ENCODE results near the gene EFNA5. TPM values are rescaled to one million over a fixed set of nuclear protein-coding genes. Genes with fewer than 3 reads are reported as not detected.

Gene EFNA5
- total RNA-seq, 6 experiments from 2014 or later = 0.26 TPM; not detected in 5

DNA sequence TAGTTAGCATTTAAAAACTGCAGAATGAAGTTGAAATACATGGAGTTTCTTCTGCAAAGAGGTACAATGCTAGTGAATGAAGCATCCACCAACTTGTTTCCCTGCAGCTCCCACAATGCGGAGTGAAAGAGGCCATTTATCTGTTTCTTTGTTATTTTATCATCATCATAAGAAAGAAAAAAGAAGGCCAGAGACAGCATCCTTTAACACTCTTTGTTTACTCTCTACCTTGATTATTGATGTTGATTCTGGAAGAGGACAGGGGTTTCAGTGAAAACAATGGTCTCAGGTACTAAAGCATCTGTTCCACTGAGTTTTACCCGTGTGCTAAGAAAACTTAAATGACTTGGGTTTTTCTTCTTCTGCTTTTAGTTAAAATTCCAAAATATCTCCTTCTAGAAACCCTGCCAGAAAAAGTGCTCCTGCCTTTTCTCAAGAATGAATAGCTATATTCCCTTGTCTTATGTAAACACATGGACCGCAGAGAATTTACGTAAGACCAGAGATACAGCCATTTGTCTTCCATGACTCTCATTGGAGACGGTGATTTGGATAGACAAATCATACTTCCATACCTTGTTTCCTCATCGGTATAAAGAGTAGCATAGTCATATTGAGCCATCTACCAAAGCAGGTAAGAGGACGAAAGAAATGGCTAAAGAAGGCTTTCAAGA, 81.1 kb downstream of the EFNA5 start:
- TF ChIP-seq, protein P1, sequence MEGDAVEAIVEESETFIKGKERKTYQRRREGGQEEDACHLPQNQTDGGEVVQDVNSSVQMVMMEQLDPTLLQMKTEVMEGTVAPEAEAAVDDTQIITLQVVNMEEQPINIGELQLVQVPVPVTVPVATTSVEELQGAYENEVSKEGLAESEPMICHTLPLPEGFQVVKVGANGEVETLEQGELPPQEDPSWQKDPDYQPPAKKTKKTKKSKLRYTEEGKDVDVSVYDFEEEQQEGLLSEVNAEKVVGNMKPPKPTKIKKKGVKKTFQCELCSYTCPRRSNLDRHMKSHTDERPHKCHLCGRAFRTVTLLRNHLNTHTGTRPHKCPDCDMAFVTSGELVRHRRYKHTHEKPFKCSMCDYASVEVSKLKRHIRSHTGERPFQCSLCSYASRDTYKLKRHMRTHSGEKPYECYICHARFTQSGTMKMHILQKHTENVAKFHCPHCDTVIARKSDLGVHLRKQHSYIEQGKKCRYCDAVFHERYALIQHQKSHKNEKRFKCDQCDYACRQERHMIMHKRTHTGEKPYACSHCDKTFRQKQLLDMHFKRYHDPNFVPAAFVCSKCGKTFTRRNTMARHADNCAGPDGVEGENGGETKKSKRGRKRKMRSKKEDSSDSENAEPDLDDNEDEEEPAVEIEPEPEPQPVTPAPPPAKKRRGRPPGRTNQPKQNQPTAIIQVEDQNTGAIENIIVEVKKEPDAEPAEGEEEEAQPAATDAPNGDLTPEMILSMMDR (IDR thresholded peaks at IDR 0.05) = no peak
- Mint-ChIP-seq H3K4me1 (ENCODE audit: low read depth) (no peaks in the 10 kb centered on the region), H3K27ac (no peak overlapping the region), H3K9me3 (no peaks in the 10 kb centered on the region), H3K4me3 (no peak overlapping the region), H3K27me3 (ENCODE audit: insufficient read depth) (no peaks in the 10 kb centered on the region), H3K36me3 (ENCODE audit: low read depth) (no peaks in the 10 kb centered on the region)
- DNase-seq = no peak

DNA sequence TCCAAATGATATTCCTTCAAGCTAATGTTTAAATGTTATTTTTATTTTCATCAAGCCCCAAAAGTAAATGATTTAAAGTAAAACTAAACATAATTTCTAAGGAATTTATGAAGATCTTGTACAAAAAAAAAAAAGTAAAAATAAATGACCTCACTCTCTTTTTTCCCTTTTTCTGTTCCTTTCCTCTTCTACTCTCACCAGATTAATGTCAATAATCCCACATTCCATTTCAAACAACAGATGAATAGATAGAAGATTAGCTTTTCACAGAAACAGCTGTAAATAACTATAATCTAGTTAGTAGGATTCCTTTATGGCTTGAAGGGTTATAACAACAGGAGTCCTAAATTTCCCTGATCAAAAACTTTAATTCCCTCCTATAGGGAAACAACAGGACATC, 88.1 kb downstream of the EFNA5 start:
- Mint-ChIP-seq H3K9me3 (no peaks in the 10 kb centered on the region), H3K4me1 (ENCODE audit: low read depth) (no peaks in the 10 kb centered on the region), H3K36me3 (ENCODE audit: low read depth) (no peaks in the 10 kb centered on the region), H3K27me3 (ENCODE audit: insufficient read depth) (peaks cover 3% of the 10 kb centered on the region; the same call in 1 of the 2 replicates), H3K27ac (no peak overlapping the region), H3K4me3 (no peak overlapping the region)
- TF ChIP-seq, protein P1 (IDR thresholded peaks at IDR 0.05) = no peak
- DNase-seq = no peak

DNA sequence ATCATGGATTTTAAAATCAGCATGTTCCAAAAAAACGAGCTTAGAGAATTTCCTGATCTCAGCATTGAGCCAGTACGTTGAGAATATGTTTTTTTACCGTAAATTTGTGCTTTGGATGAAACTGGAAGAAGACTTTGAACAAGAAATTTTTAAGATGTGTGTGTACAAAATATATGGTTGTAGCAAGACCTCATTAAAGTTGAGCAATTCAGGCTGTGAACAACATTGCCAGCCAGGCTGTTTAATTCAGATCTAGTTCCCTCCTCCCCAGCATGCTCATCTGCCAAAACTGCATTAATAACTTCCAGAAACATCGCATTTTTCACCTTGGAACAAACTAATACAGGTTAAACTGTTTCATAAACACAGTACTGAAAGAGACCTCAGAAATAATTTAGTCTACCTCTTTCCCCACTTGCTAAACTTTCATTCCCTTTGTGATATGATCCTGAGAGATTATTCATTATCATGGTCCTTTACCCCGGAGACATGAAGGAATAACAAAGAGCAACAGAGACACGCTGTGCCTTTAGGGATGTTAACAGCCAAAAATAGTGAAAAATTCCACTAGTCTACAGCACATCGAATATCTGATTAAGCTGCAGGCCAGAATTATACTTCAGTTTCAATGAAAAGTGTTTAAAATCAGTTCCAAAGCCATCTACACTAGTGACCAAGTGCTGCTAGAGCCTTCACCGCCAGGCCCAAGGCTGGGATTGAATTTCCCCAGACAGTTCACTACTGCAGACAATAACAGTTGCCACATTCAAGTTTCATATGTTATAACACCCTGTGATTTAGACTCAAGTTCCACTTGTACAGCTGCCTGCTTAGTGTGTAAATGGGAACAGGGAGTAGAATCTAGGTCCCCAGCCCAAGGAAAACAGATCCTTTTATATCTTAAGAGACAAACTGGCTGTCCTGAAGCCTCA, 89.6 kb downstream of the EFNA5 start:
- no peak overlapping the region for H3K27ac Mint-ChIP-seq
- H3K4me1 Mint-ChIP-seq (ENCODE audit: low read depth) = no peaks in the 10 kb centered on the region
- TF ChIP-seq, protein P1 (IDR thresholded peaks at IDR 0.05) = no peak
- no peak overlapping the region for H3K4me3 Mint-ChIP-seq
- no peaks in the 10 kb centered on the region for H3K9me3 Mint-ChIP-seq
- no peak for DNase-seq
- H3K36me3 Mint-ChIP-seq (ENCODE audit: low read depth) = no peaks in the 10 kb centered on the region
- H3K27me3 Mint-ChIP-seq (ENCODE audit: insufficient read depth) = peaks cover 3% of the 10 kb centered on the region; the same call in 1 of the 2 replicates

DNA sequence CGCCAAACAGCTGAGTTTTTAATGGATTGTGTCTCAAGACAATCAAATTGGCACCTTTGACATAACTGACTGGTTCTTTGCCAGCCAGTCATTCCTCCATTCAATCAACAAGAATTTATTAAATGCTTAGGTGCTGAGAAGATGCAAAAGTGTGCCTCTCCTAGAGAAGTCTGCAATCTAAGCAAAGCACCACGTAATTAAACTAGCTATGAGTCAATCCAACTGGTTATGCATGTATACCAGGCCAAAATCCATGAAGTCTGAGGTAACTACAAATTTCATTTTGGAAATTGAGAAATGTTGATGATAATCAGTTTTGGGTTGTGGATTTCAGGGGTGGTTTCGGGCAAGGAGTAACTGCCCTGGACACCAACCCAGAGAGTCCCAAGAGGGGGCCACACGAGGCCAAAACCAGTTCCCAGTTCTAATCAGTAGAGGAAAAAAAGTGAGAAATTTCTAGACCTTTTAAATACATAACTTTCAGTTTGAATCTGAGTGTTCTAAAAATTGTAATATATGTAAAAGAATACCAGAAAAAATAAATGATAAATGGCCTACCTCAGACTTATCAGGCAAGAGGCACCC, 92.6 kb downstream of the EFNA5 start:
- Mint-ChIP-seq H3K27me3 (ENCODE audit: insufficient read depth) (peaks cover 3% of the 10 kb centered on the region; the same call in 1 of the 2 replicates), H3K4me1 (ENCODE audit: low read depth) (no peaks in the 10 kb centered on the region), H3K4me3 (no peak overlapping the region), H3K36me3 (ENCODE audit: low read depth) (no peaks in the 10 kb centered on the region), H3K27ac (no peak overlapping the region), H3K9me3 (no peaks in the 10 kb centered on the region)
- DNase-seq = no peak
- TF ChIP-seq, protein P1 (IDR thresholded peaks at IDR 0.05) = no peak

DNA sequence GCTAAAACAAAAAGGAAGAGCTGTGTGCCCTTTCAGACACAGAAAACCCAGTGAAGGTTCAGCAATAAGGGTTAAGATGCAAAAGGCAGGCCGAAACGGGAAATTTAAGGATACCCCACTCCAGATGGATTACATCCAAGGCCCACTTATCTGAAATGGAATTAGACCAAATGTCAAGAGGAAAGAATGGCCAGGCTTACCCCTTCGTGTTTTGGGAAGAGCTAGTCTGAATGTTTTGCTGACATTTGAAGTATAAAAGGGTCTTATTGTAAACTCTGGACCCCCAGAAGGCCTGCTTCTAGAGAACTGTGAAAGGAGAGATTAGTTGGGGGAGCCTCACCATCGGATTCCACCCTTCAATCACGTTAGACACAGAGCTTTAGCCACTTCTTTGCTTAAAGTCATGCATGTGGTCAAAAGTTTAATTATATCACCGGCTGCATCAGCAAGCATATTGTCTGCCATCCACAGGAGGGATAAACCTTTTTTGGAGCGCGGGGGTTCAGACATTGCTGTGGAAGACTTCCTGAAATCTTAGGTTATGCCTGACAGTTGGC, 93.3 kb downstream of the EFNA5 start:
- TF ChIP-seq, protein P1 (IDR thresholded peaks at IDR 0.05) = no peak
- H3K9me3 Mint-ChIP-seq = no peaks in the 10 kb centered on the region
- no peaks in the 10 kb centered on the region for H3K36me3 Mint-ChIP-seq (ENCODE audit: low read depth)
- H3K27me3 Mint-ChIP-seq (ENCODE audit: insufficient read depth) = peaks cover 9% of the 10 kb centered on the region; the same call in 1 of the 2 replicates
- peaks cover 4% of the 10 kb centered on the region for H3K4me1 Mint-ChIP-seq (ENCODE audit: low read depth)
- no peak for DNase-seq
- no peak overlapping the region for H3K4me3 Mint-ChIP-seq
- H3K27ac Mint-ChIP-seq = no peak overlapping the region
